Sigmoid colon (tissue), 7 donors: Measurements from ENCODE around the gene METTL23. TPM values are rescaled to one million over a fixed set of nuclear protein-coding genes. Genes with fewer than 3 reads are reported as not detected.
A peak's percentile ranks its signal among the peaks of the same experiment; 100 is the strongest.

Source experiments
- DNase-seq: peaks from one replicate; pipeline ENCODE4 v3.0.0-alpha.2; 2019
- H3K27ac ChIP-seq, 4 donors: fragments of 200-600 bp; sonication (generic); one replicate each; pipeline ENCODE4 v1.5.1; 2016 to 2019; ENCODE audit warnings: mild to moderate bottlenecking in 1 of 4
- H3K27me3 ChIP-seq, 3 donors: fragments of 200-600 bp; sonication (generic); one replicate each; pipeline ENCODE4 v1.5.1; 2019; ENCODE audit warnings: mild to moderate bottlenecking in 1 of 3
- H3K36me3 ChIP-seq, 4 donors: fragments of 200-600 bp; sonication (generic); one replicate each; pipeline ENCODE4 v1.5.1; 2016 to 2019
- H3K4me1 ChIP-seq, 4 donors: fragments of 200-600 bp; sonication (generic); one replicate each; pipeline ENCODE4 v1.5.1; 2017 to 2019
- H3K4me3 ChIP-seq, 4 donors: fragments of 200-600 bp; sonication (generic); one replicate each; pipeline ENCODE4 v1.5.1; 2017 to 2019; ENCODE audit warnings: mild to moderate bottlenecking in 2 of 4, moderate library complexity in 1 of 4
- H3K9me3 ChIP-seq, 4 donors: fragments of 200-600 bp in 3 of 4; sonication (generic) in 3 of 4; one replicate each; pipeline versions ENCODE4 v1.5.1 to v1.6.1; 2013 to 2019
- EP300 ChIP-seq, 4 donors: sonication (generic); formaldehyde crosslinking; IDR thresholded peaks; one replicate each; pipeline ENCODE4 v1.6.1; 2017; ENCODE audit warnings: antibody characterized with exemption in 4 of 4
- POLR2A ChIP-seq, 2 donors: fragments of 450-650 bp; IDR thresholded peaks; one replicate each; pipeline ENCODE4 v1.6.1; 2016; ENCODE audit warnings: antibody characterized with exemption in 2 of 2, mild to moderate bottlenecking in 2 of 2, moderate library complexity in 2 of 2
- POLR2AphosphoS5 ChIP-seq, 4 donors: sonication (generic); formaldehyde crosslinking; IDR thresholded peaks; one replicate each; pipeline ENCODE4 v1.6.1; 2017; ENCODE audit warnings: antibody characterized with exemption in 4 of 4
- WGBS, 2 donors: extraction: QIAGEN DNeasy Blood & Tissue Kit; methylation state at CpG; one replicate each; pipeline ENCODE4 v1.1.7; 2013; 5-methylcytosine and 5-hydroxymethylcytosine counted together
- intact Hi-C: fragments of 100-400 bp; cut with DNase I; formaldehyde crosslinking; loops from one replicate; pipeline ENCODE4 v1.15.1; 2023
- polyA plus RNA-seq, 3 donors: library from polyadenylated mRNA; stranded (reverse); fragments of 200-250 nt; gene quantifications; one replicate each; pipeline ENCODE4 v1.2.3, GENCODE V29; 2013
- total RNA-seq, 4 donors: library from RNA; depleted of rRNA; stranded (reverse); fragments of >200 nt; gene quantifications; one replicate each; pipeline ENCODE4 v1.1.0, GENCODE V29; 2016
- TF ChIP-seq, protein P1 (sequence below), 4 experiments: fragments of 450-650 bp in 3 of 4; fragments of 200-600 bp in 1 of 4; IDR thresholded peaks; one replicate each; pipeline ENCODE4 v1.5.1; 2016 to 2019; ENCODE audit warnings: antibody characterized with exemption in 4 of 4, mild to moderate bottlenecking in 3 of 4, moderate library complexity in 2 of 4
- donor health status: healthy with polysubstance abuse.
- donor health status: Bipolar disorder and iron deficiency.
- donor health status: healthy.

METTL23 gene
- total and polyA plus RNA-seq, 7 donors = 13.6 to 34.8 (median 25.7) TPM

DNA sequence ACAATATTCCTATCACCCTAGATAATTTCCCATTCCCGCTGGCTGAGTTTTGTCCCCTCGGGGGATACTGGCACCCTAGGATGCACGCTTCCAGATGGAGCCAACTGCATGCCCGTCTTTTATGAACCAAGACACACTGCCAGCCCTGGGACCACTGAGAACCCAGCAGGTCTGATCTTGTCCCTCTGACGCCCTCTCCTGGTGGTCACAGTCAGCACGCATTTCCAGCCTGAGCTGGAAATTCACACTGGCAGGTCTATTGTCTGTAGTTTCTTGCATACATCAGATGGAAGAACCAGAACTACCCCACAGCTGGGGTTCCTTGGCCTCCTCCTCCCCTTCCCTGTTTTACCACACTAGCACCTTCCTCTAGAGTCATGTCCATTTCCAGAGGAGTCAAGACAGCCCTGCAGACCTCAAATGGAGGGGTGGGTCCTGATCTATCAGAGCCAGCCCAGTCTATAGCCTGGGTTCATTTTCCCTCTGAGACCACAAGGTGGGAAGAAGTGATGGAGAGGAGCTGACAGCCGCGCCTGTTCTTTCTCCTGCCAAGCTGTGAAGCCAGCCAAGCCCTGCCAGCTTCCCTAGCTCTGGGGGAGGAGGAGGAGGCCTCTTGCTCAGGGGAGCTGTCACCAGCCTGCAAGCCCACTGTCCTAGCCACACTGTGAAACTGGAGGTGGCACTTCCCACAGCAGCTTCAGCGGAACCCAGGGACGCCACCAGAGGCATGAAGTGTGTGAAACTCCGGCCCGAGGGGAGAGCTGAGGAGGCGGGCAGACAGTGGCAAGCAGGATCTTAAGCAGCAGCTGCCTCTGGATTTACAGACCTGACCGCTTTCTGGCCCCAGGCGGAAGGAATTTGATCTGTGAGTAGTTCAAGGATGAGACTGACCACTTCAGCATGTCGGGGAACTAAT, 45.2 kb upstream of the METTL23 start:
- WGBS, 2 donors = 53 to 59% methylated on average over 16 of the region's 16 CpGs
- DNase-seq = peak; percentile 85
- Histone ChIP-seq H3K4me1 (peaks cover 3 to 63% (median 62%) of the 10 kb centered on the region in 4 donors), H3K27me3 (no peaks in the 10 kb centered on the region), H3K9me3 (no peaks in the 10 kb centered on the region), H3K27ac (peak overlapping the region; percentile 74 to 98 (median 93)), H3K36me3 (peaks cover 7 to 58% (median 20%) of the 10 kb centered on the region in 4 donors), H3K4me3 (no peak overlapping the region)
- intact Hi-C loops = loop anchor here (2.0 kb wide), 1 partner anchor 33 kb away; no protein-coding TSS in a partner anchor
- TF ChIP-seq POLR2AphosphoS5 (IDR thresholded peaks at IDR 0.05) = peak in 2 of 4 donors; percentile 3 to 7
- TF ChIP-seq, protein P1, sequence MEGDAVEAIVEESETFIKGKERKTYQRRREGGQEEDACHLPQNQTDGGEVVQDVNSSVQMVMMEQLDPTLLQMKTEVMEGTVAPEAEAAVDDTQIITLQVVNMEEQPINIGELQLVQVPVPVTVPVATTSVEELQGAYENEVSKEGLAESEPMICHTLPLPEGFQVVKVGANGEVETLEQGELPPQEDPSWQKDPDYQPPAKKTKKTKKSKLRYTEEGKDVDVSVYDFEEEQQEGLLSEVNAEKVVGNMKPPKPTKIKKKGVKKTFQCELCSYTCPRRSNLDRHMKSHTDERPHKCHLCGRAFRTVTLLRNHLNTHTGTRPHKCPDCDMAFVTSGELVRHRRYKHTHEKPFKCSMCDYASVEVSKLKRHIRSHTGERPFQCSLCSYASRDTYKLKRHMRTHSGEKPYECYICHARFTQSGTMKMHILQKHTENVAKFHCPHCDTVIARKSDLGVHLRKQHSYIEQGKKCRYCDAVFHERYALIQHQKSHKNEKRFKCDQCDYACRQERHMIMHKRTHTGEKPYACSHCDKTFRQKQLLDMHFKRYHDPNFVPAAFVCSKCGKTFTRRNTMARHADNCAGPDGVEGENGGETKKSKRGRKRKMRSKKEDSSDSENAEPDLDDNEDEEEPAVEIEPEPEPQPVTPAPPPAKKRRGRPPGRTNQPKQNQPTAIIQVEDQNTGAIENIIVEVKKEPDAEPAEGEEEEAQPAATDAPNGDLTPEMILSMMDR (IDR thresholded peaks at IDR 0.05) = peak; percentile 66 to 88 (median 78)
- TF ChIP-seq POLR2A (IDR thresholded peaks at IDR 0.05) = no peak
- no peak for TF ChIP-seq EP300 (IDR thresholded peaks at IDR 0.05)

DNA sequence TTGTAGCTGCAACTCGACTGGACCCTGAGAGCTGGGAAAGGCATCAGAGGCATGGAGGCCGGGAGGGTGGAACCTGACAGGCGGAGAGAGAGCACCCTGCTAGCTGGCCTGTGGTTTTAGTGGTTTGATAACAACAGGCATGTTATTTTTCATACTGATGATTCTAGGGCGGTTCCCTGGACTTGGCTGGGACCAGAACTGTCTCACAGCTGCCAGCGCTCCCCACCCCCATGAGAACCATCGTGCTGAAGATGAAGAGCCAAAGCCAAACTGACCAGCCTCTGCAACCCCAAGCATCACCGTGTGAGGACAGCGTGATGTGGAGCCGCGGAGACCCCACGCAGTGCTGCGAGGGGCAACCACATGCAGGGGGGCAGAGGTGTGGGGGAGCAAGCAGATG, 44.3 kb upstream of the METTL23 start:
- DNase-seq = peak; percentile 75
- WGBS, 2 donors = 77 to 86% methylated on average over 12 of the region's 12 CpGs
- peaks cover 3 to 50% (median 16%) of the 10 kb centered on the region in 4 donors for H3K36me3 ChIP-seq
- intact Hi-C loops = loop anchor here (2.0 kb wide), 1 partner anchor 33 kb away; no protein-coding TSS in a partner anchor
- H3K4me1 ChIP-seq = peaks cover 3 to 72% (median 70%) of the 10 kb centered on the region in 4 donors
- no peak overlapping the region for H3K4me3 ChIP-seq
- H3K9me3 ChIP-seq = no peaks in the 10 kb centered on the region
- H3K27me3 ChIP-seq = no peaks in the 10 kb centered on the region
- H3K27ac ChIP-seq = peak overlapping the region; percentile 74 to 98 (median 93)
- TF ChIP-seq POLR2AphosphoS5 (IDR thresholded peaks at IDR 0.05) = peak in 2 of 4 donors; percentile 11 to 17
- no peak for TF ChIP-seq EP300 (IDR thresholded peaks at IDR 0.05)

DNA sequence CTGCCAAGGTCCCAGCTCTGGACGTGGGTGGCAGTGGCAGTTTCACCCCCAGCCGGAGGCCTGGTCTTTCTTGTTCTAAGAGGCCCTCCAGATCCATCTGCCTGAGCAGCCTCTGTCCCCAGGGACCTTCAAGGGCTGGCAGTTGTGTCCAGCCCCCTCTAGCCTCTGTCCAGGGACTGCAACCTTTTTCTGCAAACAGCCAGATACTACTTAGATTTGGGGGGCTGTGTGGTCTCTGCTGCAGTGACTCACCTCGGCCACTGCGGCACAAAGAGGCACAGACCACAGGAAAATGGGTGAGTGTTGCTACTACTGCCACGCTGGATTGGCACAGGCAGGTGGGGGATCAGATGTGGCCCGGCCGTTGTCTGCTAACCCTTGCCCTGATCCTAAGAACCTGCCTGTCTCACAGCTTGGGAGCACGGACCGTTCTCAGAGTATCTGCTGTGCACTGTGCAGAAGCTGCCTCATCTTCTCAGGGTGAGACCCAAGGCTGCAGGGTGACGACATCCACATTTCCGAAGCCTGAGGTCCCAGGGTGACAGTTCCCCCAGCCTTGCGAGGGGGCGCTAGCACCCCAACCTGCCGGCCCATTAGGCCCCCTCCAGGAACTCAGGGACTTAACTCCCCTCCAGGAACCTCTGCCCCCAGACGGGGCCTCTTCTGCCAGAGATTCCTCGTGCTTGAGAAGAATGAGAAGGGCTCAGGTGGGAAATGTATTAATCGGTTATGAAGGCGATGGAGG, 43.5 kb upstream of the METTL23 start:
- Histone ChIP-seq H3K4me3 (no peak overlapping the region), H3K36me3 (peaks cover 0 to 41% (median 12%) of the 10 kb centered on the region in 4 donors), H3K27me3 (no peaks in the 10 kb centered on the region), H3K27ac (peak overlapping the region; percentile 74 to 98 (median 93)), H3K9me3 (no peaks in the 10 kb centered on the region), H3K4me1 (peaks cover 5 to 80% (median 79%) of the 10 kb centered on the region in 4 donors)
- intact Hi-C loops = loop anchor here (2.0 kb wide), 1 partner anchor 32 kb away; no protein-coding TSS in a partner anchor
- WGBS, 2 donors = 81 to 83% methylated on average over 18 of the region's 18 CpGs
- TF ChIP-seq, protein P1 (IDR thresholded peaks at IDR 0.05) = no peak
- TF ChIP-seq EP300 (IDR thresholded peaks at IDR 0.05) (no peak), POLR2AphosphoS5 (IDR thresholded peaks at IDR 0.05) (no peak), POLR2A (IDR thresholded peaks at IDR 0.05) (no peak)
- DNase-seq = no peak

DNA sequence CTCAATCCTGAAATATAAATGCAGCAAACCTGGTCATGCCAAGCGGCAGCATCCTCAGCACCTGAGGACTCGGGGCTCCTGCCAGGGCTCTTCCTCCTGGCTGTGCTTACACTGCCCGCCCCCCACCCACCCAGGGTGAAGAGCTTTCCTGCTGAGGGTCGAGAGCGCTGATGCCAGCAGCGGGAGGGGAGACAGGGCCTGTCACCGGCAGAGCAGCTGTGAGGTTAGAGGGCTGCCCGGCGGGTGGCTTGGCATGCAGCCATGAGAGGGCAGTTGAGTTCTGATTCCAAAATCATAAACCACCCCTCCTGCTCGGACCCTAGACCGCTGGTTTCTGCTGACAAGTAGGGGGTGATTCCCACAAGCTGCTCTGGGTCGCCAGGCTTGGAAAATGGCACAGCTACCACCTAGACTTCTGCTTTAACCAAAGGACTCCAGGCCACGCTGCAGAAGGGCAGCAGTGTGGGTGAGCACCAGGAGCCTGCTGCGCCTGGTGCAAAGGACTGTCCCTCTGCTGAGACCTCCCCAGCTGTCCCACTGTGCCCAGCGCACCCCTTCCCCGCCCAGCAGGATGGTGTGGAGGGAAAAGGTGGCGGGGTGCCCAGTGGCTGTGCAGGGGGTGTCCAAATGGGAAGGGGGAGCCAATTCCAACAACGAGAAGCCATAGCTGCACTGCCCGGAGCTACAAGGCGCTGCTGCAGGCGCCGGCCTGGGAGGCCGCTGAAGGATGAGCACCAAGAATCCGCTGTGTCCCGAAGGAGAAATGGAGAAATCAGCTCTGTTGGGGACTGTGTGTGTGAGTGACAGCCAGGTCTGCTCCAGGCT, 42.5 kb upstream of the METTL23 start:
- peak overlapping the region; percentile 90 to 98 (median 93) for H3K27ac ChIP-seq
- TF ChIP-seq, protein P1 (IDR thresholded peaks at IDR 0.05) = no peak
- TF ChIP-seq EP300 (IDR thresholded peaks at IDR 0.05) (no peak), POLR2AphosphoS5 (IDR thresholded peaks at IDR 0.05) (no peak), POLR2A (IDR thresholded peaks at IDR 0.05) (no peak)
- H3K4me1 ChIP-seq = peaks cover 5 to 90% (median 88%) of the 10 kb centered on the region in 4 donors
- H3K27me3 ChIP-seq = no peaks in the 10 kb centered on the region
- H3K4me3 ChIP-seq = no peak overlapping the region
- DNase-seq = no peak
- WGBS, 2 donors = 87% methylated on average over 25 of the region's 25 CpGs
- intact Hi-C loops = loop anchor here (2.0 kb wide), 1 partner anchor 31 kb away; no protein-coding TSS in a partner anchor
- no peaks in the 10 kb centered on the region for H3K9me3 ChIP-seq
- peaks cover 0 to 31% (median 7%) of the 10 kb centered on the region in 4 donors for H3K36me3 ChIP-seq
